ENCODE data around the gene TNS1.

GRCh38 chr2:217753460-217754200 lies 249.2 kb downstream of the TNS1 start:
- TF ChIP-seq, protein P1, sequence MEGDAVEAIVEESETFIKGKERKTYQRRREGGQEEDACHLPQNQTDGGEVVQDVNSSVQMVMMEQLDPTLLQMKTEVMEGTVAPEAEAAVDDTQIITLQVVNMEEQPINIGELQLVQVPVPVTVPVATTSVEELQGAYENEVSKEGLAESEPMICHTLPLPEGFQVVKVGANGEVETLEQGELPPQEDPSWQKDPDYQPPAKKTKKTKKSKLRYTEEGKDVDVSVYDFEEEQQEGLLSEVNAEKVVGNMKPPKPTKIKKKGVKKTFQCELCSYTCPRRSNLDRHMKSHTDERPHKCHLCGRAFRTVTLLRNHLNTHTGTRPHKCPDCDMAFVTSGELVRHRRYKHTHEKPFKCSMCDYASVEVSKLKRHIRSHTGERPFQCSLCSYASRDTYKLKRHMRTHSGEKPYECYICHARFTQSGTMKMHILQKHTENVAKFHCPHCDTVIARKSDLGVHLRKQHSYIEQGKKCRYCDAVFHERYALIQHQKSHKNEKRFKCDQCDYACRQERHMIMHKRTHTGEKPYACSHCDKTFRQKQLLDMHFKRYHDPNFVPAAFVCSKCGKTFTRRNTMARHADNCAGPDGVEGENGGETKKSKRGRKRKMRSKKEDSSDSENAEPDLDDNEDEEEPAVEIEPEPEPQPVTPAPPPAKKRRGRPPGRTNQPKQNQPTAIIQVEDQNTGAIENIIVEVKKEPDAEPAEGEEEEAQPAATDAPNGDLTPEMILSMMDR (conservative IDR thresholded peaks at IDR 0.05; ENCODE audit: low read length) = no peak
- TF ChIP-seq EZH2phosphoT487 (IDR thresholded peaks at IDR 0.05; ENCODE audit: borderline replicate concordance) = no peak

All from Loucy (cell line).